ENCODE results near the gene ZNF343. TPM values are rescaled to one million over a fixed set of nuclear protein-coding genes. Genes with fewer than 3 reads are reported as not detected.

The ZNF343 gene
- total and polyA plus RNA-seq, 2 of the 4 experiments (the other 2 are of a cell fraction), result 7.8 to 26.2 TPM

- TF ChIP-seq CTCF (conservative IDR thresholded peaks at IDR 0.05; ENCODE audit: low read depth, low read length), result no peak
- TF ChIP-seq RCOR1 (IDR thresholded peaks at IDR 0.05; ENCODE audit: insufficient replicate concordance, low read length), result no peak
These were observed 49.7 kb downstream of the ZNF343 start (continued) for GRCh38 chr20:2458919-2459499.

Measured in IMR-90 (cell line).